ENCODE measurements around the gene SLC35D2. TPM values are rescaled to one million over a fixed set of nuclear protein-coding genes. Genes with fewer than 3 reads are reported as not detected.

Gene SLC35D2
- total RNA-seq, 1 donor from 2014 or later = 27.2 TPM

DNA sequence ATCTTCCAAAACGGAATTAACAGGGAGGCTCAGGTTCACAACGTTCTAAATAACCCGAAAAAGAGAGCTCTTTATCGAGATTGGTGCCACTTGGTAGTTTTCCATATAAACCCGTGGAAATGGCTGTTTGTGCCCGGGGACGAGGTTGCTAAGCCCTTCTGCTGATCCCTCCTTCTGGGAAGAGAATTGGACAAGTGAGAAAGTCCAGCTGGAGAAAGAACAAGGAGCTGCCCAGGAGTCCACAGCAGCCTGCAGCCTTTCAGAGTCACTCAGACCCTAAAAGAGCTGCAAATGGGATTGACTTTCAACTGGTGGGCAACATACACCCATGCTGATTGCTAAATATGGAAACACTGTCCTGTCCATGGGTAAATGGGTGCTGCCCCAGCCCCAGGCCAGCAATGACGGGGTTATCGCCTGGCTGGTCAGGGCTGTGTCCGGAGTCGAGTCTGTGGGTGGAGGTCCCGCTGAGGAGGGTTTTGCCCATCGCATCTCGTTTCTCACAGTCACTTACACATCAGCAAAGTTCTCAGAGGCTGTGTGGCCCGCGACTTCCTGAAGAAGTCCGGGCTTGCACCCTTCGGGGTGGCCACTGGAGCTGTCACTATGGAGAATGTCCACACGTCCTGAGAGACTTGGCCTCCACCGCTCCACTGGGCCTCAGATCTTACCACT lies 40.8 kb downstream of the SLC35D2 start:
- no peaks in the 10 kb centered on the region for H3K9me3 Mint-ChIP-seq (ENCODE audit: unreplicated experiment)
- DNase-seq (ENCODE audit: low spot score) = no peak
- peaks cover 1% of the 10 kb centered on the region for H3K27me3 Mint-ChIP-seq (ENCODE audit: unreplicated experiment)
- TF ChIP-seq, protein P1, sequence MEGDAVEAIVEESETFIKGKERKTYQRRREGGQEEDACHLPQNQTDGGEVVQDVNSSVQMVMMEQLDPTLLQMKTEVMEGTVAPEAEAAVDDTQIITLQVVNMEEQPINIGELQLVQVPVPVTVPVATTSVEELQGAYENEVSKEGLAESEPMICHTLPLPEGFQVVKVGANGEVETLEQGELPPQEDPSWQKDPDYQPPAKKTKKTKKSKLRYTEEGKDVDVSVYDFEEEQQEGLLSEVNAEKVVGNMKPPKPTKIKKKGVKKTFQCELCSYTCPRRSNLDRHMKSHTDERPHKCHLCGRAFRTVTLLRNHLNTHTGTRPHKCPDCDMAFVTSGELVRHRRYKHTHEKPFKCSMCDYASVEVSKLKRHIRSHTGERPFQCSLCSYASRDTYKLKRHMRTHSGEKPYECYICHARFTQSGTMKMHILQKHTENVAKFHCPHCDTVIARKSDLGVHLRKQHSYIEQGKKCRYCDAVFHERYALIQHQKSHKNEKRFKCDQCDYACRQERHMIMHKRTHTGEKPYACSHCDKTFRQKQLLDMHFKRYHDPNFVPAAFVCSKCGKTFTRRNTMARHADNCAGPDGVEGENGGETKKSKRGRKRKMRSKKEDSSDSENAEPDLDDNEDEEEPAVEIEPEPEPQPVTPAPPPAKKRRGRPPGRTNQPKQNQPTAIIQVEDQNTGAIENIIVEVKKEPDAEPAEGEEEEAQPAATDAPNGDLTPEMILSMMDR (IDR thresholded peaks at IDR 0.05; ENCODE audit: unreplicated experiment) = no peak
- H3K4me1 Mint-ChIP-seq (ENCODE audit: unreplicated experiment) = peaks cover 10% of the 10 kb centered on the region
- H3K27ac Mint-ChIP-seq (ENCODE audit: unreplicated experiment) = no peak overlapping the region
- H3K36me3 Mint-ChIP-seq (ENCODE audit: low read depth, unreplicated experiment) = peaks cover 1% of the 10 kb centered on the region
- H3K4me3 Mint-ChIP-seq (ENCODE audit: unreplicated experiment) = no peak overlapping the region

DNA sequence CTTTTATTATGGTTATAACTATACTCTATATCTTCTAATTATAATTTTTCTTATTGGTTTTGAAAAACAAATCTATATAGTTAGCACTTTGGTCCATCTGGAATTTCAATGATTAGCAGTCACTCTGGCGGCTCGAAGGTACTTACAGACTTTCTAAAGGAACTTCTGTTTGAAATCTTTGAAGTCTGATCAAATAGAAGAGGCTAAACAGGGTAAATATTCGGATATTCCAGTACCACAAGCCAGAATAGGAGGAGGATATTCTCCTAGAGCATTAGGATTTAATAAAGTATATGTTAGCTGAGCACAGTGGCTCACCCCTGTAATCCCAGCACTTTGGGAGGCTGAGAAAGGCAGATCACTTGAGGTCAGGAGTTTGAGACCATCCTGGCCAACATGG lies 42.8 kb downstream of the SLC35D2 start:
- peaks cover 4% of the 10 kb centered on the region for H3K4me1 Mint-ChIP-seq (ENCODE audit: unreplicated experiment)
- H3K36me3 Mint-ChIP-seq (ENCODE audit: low read depth, unreplicated experiment) = no peaks in the 10 kb centered on the region
- no peak overlapping the region for H3K4me3 Mint-ChIP-seq (ENCODE audit: unreplicated experiment)
- H3K27ac Mint-ChIP-seq (ENCODE audit: unreplicated experiment) = no peak overlapping the region
- DNase-seq (ENCODE audit: low spot score) = no peak
- no peaks in the 10 kb centered on the region for H3K9me3 Mint-ChIP-seq (ENCODE audit: unreplicated experiment)
- TF ChIP-seq, protein P1 (IDR thresholded peaks at IDR 0.05; ENCODE audit: unreplicated experiment) = no peak
- H3K27me3 Mint-ChIP-seq (ENCODE audit: unreplicated experiment) = no peaks in the 10 kb centered on the region

DNA sequence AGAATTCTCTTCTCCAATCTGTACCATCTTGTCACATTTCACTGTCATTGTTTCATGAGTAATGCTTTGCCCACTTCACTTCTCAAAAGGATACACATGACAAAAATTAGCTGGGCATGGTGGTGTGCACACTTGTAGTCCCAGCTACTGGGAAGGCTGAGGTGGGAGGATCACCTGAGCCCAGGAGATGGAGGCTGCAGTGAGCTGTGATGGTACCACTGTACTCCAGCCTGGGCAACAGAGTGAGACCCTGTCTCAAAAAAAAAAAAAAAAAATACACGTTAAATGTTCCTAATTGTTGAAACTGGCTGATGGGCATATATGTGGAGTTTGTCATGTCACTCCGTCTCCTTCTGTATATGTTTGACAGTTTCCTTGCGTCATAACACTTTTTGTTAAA lies 45.2 kb downstream of the SLC35D2 start:
- TF ChIP-seq, protein P1 (IDR thresholded peaks at IDR 0.05; ENCODE audit: unreplicated experiment) = no peak
- no peaks in the 10 kb centered on the region for H3K27me3 Mint-ChIP-seq (ENCODE audit: unreplicated experiment)
- peaks cover 3% of the 10 kb centered on the region for H3K36me3 Mint-ChIP-seq (ENCODE audit: low read depth, unreplicated experiment)
- no peaks in the 10 kb centered on the region for H3K4me1 Mint-ChIP-seq (ENCODE audit: unreplicated experiment)
- no peak for DNase-seq (ENCODE audit: low spot score)
- H3K27ac Mint-ChIP-seq (ENCODE audit: unreplicated experiment) = no peak overlapping the region
- H3K9me3 Mint-ChIP-seq (ENCODE audit: unreplicated experiment) = no peaks in the 10 kb centered on the region
- H3K4me3 Mint-ChIP-seq (ENCODE audit: unreplicated experiment) = no peak overlapping the region

DNA sequence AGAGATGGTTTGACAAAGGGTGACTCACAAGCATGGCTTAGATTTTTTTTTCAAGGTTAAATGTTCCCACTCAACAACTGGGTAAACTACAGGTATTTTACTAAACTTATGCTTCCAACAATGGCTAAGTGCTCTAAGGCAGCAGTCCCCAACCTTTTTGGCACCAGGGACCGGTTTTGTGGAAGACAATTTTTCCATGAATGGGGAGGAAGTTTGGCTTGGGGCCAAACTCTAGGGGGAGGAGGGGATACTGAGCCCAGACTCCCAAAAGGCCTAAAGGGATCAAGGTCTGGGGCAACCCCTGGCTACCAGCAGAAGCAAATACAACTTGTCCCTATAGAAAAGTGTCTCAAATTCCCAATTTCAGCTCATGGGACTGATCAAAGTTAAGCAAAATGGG lies 49.6 kb downstream of the SLC35D2 start:
- Mint-ChIP-seq H3K36me3 (ENCODE audit: low read depth, unreplicated experiment) (peaks cover 3% of the 10 kb centered on the region), H3K27ac (ENCODE audit: unreplicated experiment) (no peak overlapping the region), H3K4me1 (ENCODE audit: unreplicated experiment) (no peaks in the 10 kb centered on the region), H3K9me3 (ENCODE audit: unreplicated experiment) (no peaks in the 10 kb centered on the region), H3K4me3 (ENCODE audit: unreplicated experiment) (no peak overlapping the region), H3K27me3 (ENCODE audit: unreplicated experiment) (no peaks in the 10 kb centered on the region)
- no peak for DNase-seq (ENCODE audit: low spot score)
- TF ChIP-seq, protein P1 (IDR thresholded peaks at IDR 0.05; ENCODE audit: unreplicated experiment) = no peak

DNA sequence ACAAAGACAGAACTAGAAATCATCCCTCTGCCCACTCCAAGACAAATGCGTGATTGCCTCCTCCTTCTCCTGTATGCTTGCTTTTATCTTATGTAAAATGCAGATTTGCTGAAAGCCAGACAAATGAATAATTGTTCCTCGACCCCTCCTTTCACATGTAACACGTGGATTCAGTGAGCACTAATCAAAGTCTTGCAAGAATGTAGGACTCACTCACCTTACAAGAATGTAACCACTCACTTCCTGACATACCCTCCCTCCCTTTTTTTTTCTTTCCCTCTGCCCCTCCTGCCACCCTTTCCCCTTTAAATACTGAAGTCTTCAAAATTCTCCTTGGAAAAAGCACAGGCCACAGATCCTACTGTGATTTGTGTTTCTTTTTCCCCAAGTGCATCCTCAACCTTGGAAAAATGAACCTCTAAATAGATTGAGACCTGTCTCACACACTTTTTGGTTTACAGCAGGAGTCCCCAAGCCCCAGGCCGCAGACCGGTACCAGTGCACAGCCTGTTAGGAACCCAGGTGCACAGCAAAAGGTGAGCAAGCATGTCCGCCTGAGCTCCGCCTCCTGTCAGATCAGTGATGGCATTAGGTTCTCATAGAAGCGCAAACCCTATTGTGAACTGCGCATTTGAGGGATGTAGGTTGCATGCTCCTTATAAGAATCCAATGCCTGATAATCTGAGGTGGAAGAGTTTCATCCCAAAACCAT lies 52.1 kb downstream of the SLC35D2 start:
- TF ChIP-seq, protein P1 (IDR thresholded peaks at IDR 0.05; ENCODE audit: unreplicated experiment) = no peak
- no peak overlapping the region for H3K4me3 Mint-ChIP-seq (ENCODE audit: unreplicated experiment)
- H3K36me3 Mint-ChIP-seq (ENCODE audit: low read depth, unreplicated experiment) = peaks cover 3% of the 10 kb centered on the region
- H3K4me1 Mint-ChIP-seq (ENCODE audit: unreplicated experiment) = no peaks in the 10 kb centered on the region
- DNase-seq (ENCODE audit: low spot score) = no peak
- H3K9me3 Mint-ChIP-seq (ENCODE audit: unreplicated experiment) = no peaks in the 10 kb centered on the region
- H3K27ac Mint-ChIP-seq (ENCODE audit: unreplicated experiment) = no peak overlapping the region
- no peaks in the 10 kb centered on the region for H3K27me3 Mint-ChIP-seq (ENCODE audit: unreplicated experiment)
